Measurements from ENCODE around the gene PNPLA7.

GRCh38 chr9:137412431-137412830, 137.8 kb downstream of the PNPLA7 start:
- TF ChIP-seq CTCF (IDR thresholded peaks at IDR 0.05; ENCODE audit: borderline replicate concordance, extremely low read depth, low read length, poor library complexity, severe bottlenecking) (no peak), EZH2 (IDR thresholded peaks at IDR 0.05; ENCODE audit: borderline replicate concordance, low read depth, low read length, severe bottlenecking) (no peak)
